HG03103 (cell line): ENCODE results near the gene ACLY.
"Not testable (repeated sequence)": the region's sequence is repeated elsewhere in the genome, so short reads cannot be mapped to it uniquely, and the experiment has no call there.

ENCODE experiments used
- ATAC-seq: cut with Tn5 transposase; IDR thresholded peaks from one replicate; pipeline ENCODE4 v1.9.1; 2021; ENCODE audit warnings: low read depth; ENCODE audit not compliant: unreplicated experiment

ACLY gene

DNA sequence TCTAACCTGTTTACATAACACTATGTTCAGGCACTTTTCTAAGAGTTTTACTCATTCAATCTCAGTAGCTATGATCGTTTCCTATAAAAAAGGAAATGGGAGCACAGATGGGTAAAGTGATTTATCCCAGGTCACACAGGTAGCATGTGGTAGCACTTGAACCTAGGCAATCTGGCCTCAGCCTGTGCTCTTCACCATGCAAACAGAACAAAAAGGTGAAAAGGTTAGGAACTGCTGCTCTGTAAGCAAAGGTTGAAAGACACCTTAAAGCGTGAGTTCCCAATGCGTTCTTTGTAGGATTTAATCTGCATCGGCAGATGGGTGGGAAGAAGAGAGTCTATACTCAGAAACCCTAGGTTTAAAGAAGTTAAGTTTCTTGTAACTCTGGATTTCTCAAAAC, 38.6 kb downstream of the ACLY start:
- no peak for ATAC-seq

DNA sequence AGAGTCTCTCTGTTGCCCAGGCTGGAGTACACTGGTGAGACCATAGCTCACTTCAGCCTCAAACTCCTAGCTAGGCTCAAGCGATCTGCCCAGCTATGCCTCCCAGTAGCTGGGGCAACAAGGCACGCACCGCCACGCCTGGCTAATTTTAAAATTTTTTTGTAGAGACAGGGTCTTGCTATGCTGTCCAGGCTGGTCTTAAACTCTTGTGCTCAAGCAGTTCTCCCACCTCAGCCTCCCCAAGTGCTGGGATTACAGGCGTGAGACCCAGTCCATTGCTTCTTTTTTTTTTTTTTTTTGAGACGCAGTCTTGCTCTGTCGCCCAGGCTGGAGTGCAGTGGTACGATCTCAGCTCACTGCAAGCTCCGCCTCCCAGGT, 44.5 kb downstream of the ACLY start:
- not testable (repeated sequence) for ATAC-seq

DNA sequence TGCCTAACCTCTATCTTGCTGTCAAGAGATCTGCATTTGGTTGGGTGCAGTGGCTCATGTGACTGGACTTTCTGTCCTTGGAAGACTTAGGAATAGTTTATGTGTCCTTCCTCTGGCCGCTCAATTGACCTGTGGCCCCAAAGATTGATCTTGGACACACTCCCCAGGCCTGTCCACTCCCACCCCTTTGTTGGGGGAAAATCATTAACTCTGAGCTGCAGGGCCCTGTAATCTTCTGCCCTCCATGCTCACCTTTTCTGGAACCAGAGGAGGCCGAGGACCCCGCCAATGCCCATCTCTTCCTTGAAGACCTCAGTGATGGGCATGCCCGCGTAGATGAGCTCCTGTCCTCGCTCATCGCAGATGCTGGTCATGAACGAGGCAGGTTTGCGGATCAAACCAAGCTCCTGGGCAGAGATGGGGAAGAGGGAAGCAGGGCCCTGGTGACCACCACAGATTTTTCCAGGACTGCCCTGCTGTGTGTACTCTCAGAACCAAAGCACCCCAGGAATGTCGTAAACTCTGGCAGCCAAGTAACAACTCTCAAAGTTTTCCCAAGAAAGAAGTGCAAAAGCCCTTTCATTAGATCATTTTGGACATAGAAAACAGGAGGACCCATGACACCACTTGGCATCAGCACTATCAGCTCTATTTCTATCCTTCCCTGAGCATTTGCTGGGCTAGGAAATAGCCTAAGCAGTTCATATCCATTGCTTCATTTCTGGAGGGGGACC, 45.0 kb downstream of the ACLY start:
- no peak for ATAC-seq

DNA sequence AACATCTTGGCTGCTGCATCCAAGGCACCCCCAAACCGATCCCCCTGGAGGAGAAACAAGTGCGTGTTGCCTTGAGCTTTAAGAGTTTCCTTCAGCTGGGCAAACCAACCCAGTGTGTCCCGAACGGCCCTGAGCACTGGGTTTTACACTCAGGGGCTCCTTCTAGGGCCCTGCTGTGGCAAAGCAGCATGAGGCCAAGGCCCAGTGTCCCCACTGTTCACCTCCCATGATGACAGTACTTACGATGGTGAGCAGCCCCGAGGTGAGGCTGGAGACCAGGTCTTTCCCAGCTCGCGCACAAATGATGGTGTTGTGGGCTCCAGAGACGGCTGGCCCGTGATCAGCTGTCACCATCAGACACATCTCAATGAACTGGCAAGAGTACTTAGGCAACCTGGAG, 47.0 kb downstream of the ACLY start:
- no peak for ATAC-seq

DNA sequence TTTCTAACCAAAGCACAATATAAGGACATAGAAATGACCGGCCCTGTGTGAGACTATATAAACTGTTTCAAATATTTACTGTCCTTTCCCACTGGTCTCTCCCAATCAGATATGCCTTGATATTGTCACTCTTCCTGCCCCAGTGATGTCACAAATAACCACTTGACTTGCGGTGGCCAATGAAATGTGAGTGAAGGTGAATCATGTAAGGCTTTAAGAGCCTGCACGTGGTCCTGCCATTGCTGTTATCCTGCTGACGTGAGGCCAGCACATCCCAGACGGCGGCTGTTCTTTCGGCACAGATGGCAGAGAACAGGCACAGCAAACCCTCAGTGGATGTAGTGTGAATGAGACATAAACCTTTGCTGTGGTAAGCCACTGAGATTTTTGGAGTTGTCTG, 48.1 kb downstream of the ACLY start:
- no peak for ATAC-seq

DNA sequence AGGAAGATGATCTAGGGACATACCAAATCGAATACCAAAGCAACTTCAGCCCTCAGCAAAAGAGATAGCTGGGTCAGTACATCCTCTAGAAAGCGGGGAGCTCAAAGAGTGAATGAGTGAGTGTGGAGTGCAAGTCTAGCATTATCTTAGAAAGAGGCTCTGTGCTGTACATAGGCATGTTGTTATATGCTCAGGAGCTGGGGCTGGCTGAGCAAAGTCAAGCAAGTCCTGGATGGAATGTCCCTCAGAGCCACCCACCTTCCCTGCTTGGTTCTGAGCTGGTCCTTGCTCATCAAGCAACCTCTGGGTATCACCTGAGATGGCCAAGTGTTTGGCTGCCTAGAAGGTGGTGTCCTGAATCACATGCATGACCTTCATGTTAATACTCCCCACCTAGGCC, 48.7 kb downstream of the ACLY start:
- no peak for ATAC-seq

DNA sequence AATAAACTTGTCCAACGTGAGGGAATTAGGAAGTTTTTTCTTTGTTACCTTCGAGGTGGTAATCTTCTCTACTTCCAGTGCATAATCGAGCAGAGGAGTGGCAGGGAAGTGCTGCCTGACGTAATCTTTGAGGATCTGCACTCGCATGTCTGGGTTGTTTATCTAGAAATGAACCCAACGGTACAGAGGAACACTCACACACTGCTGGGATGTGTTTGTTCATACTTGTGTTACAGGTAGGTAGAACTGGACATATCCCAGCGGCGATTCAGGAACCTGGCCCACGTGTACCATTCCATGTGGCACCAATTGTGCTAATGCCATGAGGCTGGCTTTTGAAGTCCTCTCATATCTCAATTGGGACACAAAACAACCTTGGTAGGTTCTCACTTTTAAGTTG, 49.3 kb downstream of the ACLY start:
- ATAC-seq, result no peak

DNA sequence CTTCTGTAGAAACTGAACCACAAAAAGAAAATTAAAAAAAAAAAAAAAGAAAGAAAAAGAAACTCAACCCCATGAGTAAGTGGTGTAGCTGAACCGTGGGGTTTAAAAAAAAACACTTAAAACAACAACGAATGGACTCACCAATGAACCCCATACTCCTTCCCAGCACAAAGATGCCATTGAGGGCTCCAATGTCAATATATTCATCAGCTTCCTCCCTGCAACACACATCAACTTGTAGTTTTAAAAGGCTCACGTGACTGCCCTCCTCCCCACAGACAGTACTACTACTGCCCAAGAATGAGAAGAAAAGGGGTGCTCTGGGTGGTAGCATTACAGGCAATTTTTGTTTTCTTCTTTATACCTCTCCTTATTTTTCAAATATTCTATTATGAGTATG, 50.2 kb downstream of the ACLY start:
- no peak for ATAC-seq

DNA sequence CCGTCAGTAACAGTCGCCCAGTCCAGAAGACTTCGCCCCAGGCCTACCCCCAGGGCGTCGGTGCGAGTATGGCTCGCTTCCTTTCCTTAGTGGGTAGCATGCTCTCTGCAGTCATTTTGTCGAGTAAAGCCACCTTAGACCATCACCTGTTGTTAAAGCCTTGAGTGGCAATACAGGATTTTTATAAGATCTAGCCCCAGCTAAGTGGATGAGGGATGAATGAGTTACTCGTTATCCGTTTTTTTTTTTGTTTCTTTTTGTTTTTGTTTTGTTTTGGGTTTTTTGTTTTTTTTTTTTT, 53.2 kb downstream of the ACLY start:
- ATAC-seq, result no peak

DNA sequence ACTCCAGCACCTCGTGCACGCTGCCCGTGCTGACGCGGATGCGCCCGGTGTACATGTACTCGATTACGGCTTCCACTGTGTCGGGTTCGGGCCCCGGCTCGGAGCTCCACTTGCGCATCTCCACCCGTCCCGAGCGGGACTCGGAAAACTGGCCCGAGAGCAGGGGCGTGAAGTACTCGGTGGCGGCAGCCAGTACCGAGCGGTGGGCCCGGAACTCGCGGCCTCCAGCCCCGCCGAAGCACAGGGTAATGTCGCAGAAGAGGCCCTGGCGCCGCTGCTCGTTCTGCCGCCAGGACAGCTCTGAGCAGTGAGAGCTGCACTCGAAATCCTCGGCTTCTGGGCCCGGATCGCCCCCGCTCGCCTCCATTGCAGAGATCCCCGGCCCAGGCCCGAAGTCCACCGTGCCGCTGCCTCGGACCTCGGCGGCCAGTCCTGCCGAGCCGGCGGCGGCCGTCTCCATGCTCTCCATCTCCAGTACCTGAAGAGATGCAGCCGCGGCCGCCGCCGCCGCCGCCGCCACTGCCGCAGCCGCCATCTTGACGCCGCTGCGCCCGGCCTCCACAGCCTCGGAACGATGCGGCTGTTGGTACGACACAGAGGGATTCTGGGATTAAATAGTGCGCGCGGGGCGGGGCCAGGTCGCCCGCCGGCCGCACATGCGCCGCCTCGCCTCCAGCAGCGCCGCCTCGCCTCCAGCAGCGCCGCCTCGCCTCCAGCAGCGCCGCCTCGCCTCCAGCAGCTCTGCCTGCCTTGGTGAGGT, 53.7 kb downstream of the ACLY start, which contains the start of gene KLHL11:
KLHL11 (minus strand) TSS at position 588 of the 760 bp plus-strand sequence; CDS start at position 535, 53 bp downstream.
- peak; percentile 71 for ATAC-seq

DNA sequence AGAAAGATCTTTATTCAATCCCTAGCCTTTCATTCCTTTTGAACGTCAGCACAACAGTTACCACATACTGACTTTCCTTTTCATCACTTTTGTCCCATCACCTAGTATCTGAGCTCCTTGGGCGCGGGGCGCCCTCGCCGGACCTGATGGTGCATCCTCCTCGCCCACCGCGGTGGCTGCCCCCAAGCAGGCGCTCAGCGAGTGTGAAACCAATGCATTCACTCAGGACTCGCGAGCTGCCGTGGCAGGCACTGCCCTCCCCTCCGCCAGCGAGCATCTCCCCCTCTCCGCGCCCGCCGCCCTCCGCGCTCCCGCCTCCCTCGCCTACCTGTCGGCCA, 54.3 kb downstream of the ACLY start:
- peak; percentile 9 for ATAC-seq

DNA sequence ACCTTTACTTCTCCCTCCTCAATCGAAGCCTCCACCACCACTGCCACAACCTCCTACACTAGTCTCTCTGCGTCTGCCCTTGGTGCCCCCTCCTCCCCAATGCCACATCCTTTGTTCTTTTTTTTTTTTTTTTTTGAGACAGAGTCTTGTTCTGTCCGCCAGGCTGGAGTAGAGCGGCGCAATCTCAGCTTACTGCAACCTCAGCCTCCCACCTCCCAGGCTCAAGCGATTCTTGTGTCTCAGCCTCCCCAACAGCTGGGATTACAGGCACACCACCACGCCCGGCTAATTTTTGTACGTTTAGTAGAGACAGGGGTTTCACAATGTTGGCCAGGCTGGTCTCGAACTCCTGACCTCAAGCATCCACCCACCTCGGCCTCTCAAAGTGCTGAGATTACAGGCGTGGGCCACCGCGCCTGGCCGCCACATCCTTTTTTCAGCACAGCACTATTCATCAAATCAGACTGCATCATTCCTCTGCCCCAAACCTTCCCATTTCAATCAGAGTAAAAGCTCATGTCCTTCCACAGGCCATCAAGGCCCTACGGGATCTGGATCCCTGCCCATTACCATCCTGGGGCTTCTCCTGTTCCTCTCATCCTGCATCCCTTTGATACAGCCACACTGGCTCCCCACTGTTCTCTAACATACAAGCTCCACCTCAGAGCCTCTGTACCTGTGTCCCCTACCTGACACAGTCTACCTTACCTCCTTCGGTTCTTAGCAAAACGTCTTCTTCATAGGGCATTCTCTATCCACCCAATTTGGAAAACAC, 55.5 kb downstream of the ACLY start:
- ATAC-seq, result no peak

DNA sequence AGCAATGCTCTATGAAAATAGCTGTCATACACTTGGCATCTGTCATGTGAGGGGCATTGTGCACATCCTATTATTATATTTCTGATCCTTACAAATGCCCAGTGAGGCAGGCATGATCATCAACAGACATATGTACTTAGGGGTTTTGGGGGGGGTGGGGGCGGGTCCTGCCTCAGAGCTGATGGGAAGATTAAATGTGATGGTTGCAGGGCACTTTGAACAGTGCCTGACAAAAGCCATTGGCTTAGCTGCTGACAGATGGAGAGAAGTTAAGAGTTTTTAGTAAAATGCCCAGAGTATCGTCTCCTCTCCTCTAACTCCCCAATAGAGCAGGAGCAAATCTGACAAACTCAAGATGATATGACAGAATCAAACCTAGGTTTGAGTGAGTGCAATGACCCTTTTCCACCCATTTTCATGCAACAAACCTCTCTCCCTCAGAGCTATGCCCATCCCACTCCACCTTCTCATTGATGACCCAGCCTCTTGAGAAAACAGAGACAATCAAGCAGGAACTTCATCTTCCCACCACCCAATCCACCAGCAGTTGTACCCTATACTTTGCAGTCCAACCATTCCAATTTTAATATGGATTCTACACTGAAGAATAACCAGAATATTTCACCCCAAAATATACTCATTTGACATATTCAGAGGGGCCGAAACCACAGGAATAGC, 58.4 kb downstream of the ACLY start:
- ATAC-seq, result no peak

DNA sequence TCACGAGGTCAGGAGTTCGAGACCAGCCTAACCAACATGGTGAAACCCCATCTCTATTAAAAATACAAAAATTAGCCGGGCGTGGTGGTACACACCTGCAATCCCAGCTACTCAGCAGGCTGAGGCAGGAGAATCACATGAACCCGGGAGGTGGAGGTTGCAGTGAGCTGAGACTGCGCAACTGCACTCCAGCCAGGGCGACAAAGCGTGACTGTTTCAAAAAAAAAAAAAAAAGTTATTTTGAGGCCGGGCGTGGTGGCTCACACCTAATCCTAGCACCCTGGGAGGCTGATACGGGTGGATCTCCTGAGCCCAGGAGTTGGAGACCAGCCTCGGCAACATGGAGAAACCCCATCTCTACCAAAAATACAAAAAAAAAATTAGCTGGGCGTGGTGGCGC, 67.4 kb downstream of the ACLY start:
- ATAC-seq, result not testable (repeated sequence)

DNA sequence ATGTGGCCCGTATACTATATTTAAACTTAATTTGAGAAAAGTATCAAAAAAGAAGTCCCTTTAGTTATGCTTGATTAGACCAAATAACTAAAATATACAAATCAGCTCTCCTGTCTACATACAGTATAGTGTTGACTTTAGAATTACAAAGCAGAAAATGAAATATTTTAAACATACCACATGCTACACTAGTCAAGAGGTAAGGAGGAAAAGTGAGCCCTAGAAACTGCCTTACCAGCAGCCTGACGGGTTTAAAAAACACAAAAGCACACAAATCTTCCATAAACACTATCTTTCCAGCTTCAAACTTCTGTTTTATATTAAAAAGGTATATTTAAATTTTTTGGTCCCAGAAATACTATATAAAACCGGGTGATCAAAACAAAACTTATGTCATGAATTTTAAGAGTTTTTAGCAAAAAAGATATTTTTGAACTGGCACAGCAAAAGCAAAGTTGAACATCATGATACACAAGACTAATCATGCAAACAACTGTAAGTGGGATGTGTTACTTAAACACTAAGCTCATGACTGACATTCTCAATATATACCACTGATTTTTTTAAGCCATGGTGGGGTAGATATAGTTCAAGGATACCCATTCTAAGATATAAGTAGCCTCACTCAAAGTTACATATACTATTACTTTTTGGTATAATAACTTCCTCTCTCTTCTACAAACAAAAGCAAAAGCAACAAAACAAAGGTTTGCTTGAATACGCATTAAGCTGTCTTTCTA, 69.3 kb downstream of the ACLY start:
- no peak for ATAC-seq

DNA sequence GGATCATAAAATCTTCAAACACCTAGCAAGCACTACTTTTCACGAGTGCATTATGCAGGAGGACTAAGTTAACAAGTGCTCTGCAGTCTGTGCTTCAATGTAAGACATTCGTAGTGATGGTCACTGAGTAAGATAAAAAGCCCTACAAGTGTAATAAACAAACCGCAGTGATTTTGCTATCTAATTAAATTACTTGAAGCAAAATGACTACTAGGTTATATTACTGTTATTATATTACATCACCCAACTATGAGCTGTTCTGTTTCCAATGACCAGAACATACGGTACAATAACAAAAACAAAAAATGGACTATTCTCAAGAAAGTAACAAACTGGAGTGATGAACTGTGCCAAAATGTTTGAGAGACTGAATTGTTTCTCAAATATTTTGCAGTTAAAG, 70.0 kb downstream of the ACLY start:
- ATAC-seq, result no peak

DNA sequence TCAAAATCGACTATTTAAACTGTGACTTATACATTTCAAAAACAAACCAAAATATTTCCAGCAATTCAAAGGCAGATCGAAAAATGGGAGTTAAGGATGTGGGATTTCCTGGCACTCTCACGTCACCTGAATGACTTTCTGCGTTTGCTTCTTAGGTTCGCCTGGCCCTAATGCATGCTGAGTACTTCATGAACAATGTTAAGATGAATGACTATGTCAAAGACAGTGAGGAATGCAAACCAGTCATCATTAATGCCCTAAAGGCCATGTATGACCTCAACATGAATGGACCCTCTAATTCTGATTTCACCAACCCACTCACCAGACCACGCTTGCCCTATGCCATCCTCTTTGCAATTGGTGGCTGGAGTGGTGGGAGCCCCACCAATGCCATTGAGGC, 73.8 kb downstream of the ACLY start:
- ATAC-seq, result no peak

DNA sequence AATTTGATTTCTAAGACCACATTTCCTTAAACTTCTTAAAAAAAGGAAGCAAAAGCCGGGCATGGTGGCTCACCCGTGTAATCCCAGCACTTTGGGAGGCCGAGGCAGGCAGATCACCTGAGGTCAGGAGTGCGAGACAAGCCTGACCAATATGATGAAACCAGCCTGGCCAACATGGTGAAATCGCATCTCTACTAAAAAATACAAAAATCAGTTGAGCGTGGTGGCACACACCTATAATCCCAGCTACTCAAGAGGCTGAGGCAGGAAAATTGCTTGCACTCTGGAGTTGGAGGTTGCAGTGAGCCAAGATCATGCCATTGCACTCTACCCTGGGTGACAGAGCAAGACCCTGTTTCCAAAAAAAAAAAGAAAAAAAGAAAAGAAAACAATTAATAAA, 78.0 kb downstream of the ACLY start:
- not testable (repeated sequence) for ATAC-seq

DNA sequence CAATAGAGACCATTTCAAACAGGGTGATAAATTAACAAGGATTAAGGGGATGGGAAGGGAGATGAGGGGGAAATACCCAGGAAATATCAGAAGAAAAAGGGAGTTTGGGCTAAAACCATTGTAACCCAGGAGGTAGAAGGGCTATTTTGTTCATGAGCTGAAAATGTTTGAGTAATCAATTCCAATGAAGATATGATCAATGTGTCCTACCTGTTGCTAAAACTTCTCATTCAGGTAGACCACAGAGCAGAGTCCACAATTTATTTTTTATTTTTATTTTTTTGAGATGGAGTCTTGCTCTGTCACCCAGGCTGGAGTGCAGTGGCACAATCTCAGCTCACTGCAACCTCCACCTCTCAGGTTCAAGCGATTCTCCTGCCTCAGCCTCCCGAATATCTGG, 79.3 kb downstream of the ACLY start:
- ATAC-seq, result not testable (repeated sequence)

DNA sequence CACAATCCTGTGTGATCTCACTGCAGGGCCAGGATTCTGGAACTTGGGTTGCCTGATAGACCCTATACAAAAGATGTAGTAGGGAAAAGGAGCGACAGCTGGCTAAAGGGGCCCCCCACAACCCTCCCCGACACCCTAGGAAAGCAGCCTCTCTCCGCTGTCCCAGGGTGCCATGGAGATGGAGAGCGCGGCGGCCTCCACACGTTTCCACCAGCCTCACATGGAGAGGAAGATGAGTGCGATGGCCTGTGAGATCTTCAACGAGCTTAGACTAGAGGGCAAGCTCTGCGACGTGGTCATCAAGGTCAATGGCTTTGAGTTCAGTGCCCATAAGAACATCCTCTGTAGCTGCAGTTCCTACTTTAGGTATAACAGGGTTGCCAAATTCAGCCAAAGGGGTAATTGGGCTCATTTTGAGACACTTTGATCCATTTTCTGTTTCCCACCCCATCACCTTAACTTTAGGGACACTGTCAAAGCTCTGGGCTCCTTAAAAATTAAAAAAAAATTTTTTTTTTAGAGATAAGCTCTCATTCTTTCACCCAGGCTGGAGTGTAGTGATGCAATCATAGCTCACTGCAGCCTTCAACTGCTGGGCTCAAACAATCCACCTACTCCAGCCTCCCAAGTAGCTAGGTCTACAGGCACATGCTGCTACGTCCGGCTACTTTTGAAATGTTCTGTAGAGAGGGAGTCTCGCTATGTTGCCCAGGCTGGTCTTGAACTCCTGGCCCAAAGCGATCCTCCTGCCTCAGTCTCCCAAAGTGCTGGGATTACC, 80.8 kb downstream of the ACLY start, which contains the start of gene KLHL10:
KLHL10 (plus strand) TSS at position 65 of the 778 bp plus-strand sequence; CDS start at position 173, 108 bp downstream.
- no peak for ATAC-seq
